Measurements from ENCODE around the gene TPRA1. TPM values are rescaled to one million over a fixed set of nuclear protein-coding genes. Genes with fewer than 3 reads are reported as not detected.

TPRA1 gene
- total RNA-seq, 1 donor from 2014 or later: 37.2 TPM

DNA sequence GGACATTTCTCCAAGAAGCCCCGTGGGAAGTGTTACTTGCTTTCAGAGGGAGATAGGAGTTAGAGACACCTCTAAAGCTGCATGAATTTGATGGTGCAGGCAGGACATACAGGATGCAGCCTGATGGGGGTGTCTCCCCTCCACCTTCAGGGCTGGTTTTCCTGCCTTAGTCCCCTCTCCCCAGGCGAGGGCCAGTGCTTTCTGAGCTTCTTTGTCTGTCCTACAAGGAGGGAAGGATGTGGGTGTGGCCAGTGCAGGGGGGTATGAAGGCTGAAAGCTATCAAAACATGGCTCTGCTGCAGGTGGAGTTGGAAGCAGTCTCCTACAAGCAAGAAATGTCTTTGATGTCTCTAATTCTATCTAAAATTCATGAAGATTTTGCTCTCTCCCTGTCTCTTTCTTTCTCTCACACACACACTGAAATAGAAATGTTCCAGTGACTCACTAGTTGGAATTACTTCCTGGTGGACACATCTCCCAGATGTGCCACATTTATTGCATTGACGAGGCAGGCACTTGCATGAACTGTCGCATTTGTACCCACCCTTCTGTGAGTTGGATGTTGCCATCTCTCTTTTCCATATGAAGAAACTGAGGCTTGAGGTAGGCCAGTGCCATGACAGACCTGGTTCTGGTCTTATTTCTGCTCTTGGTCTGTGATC is 24.5 kb upstream of the TPRA1 start:
- TF ChIP-seq, protein P1, sequence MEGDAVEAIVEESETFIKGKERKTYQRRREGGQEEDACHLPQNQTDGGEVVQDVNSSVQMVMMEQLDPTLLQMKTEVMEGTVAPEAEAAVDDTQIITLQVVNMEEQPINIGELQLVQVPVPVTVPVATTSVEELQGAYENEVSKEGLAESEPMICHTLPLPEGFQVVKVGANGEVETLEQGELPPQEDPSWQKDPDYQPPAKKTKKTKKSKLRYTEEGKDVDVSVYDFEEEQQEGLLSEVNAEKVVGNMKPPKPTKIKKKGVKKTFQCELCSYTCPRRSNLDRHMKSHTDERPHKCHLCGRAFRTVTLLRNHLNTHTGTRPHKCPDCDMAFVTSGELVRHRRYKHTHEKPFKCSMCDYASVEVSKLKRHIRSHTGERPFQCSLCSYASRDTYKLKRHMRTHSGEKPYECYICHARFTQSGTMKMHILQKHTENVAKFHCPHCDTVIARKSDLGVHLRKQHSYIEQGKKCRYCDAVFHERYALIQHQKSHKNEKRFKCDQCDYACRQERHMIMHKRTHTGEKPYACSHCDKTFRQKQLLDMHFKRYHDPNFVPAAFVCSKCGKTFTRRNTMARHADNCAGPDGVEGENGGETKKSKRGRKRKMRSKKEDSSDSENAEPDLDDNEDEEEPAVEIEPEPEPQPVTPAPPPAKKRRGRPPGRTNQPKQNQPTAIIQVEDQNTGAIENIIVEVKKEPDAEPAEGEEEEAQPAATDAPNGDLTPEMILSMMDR (IDR thresholded peaks at IDR 0.05; ENCODE audit: unreplicated experiment): no peak
- Mint-ChIP-seq H3K27me3 (ENCODE audit: low read depth) (no peaks in the 10 kb centered on the region), H3K4me1 (no peaks in the 10 kb centered on the region), H3K27ac (no peak overlapping the region), H3K36me3 (peaks cover 47% of the 10 kb centered on the region), H3K4me3 (no peak overlapping the region), H3K9me3 (no peaks in the 10 kb centered on the region)
- no peak for DNase-seq (ENCODE audit: low spot score in 2 of 2, unreplicated experiment in 2 of 2)

DNA sequence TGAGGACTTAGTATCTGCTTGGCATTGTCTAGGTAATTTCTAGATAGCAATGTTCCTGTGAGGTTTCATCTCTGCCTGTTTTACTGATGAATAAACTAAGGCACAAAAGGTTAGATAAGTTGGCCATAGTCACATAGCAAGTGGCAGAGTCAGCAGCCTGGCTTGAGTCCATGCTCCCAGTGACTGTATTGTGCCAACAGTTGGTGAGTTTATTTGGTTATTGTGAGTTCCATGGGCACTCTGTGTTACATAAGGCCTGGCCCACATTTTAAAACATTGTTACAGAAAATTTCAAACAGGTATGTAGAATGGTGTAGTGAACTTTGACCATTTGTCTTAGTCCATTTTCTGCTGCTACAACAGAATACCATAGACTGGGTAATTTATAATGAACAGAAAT is 22.9 kb upstream of the TPRA1 start:
- Mint-ChIP-seq H3K9me3 (no peaks in the 10 kb centered on the region), H3K27ac (no peak overlapping the region), H3K36me3 (peaks cover 49% of the 10 kb centered on the region), H3K4me1 (no peaks in the 10 kb centered on the region), H3K4me3 (no peak overlapping the region), H3K27me3 (ENCODE audit: low read depth) (no peaks in the 10 kb centered on the region)
- no peak for DNase-seq (ENCODE audit: low spot score in 2 of 2, unreplicated experiment in 2 of 2)
- TF ChIP-seq, protein P1 (IDR thresholded peaks at IDR 0.05; ENCODE audit: unreplicated experiment): no peak

DNA sequence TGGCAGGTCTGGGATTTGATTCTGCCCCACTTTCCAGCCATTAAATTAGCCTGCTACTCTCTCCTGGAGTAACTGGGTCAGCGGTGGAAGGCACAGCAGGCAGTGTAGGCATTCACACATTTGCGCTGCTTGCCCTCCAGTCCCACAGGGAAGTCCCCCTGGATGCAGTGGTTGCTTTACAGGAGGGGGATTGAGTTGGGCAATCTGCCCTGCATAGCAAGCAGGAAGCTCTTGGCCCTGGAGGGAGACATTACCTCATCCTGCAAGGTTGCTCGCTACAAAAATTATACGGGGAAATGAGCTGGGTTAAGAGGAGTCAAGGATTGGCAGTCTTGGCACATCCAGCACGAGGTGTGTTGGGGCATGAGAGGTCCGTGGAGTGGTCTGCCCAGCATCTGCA is 22.4 kb upstream of the TPRA1 start:
- Mint-ChIP-seq H3K27me3 (ENCODE audit: low read depth) (no peaks in the 10 kb centered on the region), H3K4me3 (no peak overlapping the region), H3K27ac (no peak overlapping the region), H3K4me1 (no peaks in the 10 kb centered on the region), H3K9me3 (no peaks in the 10 kb centered on the region), H3K36me3 (peaks cover 49% of the 10 kb centered on the region)
- no peak for DNase-seq (ENCODE audit: low spot score in 2 of 2, unreplicated experiment in 2 of 2)
- TF ChIP-seq, protein P1 (IDR thresholded peaks at IDR 0.05; ENCODE audit: unreplicated experiment): no peak

DNA sequence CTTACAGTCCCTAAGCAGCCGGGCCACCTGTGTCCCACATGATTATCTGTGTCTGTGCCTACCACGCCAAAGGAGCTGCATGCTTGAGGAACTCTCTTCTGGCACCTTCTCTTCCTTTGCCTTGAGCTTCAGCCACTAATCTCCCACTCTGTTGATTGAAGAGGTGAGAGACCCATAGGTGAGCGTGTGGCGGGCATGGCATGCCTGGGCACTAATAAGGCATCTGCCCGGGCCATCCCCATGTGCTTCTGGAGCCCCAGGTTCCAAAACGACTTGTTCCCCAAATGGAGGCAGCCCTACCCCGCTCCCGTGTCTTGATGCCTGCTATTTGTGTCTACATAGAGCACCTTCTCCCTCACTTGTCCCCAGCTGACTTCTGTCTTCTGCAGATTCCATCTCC is 20.7 kb upstream of the TPRA1 start:
- no peak for DNase-seq (ENCODE audit: low spot score in 2 of 2, unreplicated experiment in 2 of 2)
- Mint-ChIP-seq H3K4me1 (no peaks in the 10 kb centered on the region), H3K27ac (no peak overlapping the region), H3K27me3 (ENCODE audit: low read depth) (no peaks in the 10 kb centered on the region), H3K36me3 (peaks cover 50% of the 10 kb centered on the region), H3K9me3 (no peaks in the 10 kb centered on the region), H3K4me3 (no peak overlapping the region)
- TF ChIP-seq, protein P1 (IDR thresholded peaks at IDR 0.05; ENCODE audit: unreplicated experiment): no peak

DNA sequence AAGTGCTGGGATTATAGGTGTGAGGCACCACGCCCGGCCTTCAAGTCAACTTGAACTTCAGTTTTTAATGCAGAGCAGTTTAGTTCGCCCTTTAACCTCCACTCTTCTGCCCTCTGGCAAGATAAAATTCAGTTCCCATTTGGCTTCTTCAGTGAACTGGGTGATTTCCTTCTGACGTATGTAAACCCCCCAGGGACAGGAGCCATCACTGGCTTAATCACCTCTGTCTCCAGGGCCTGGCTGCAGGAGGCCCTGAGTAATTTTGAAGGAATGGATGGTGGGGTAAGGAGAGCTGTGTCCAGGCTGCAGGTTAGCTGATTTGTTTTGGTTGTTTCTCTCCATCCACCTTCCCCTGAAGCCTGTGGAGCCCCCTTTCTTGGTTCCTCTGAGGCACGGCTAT is 19.6 kb upstream of the TPRA1 start:
- DNase-seq (ENCODE audit: low spot score in 2 of 2, unreplicated experiment in 2 of 2): no peak
- peaks cover 42% of the 10 kb centered on the region for H3K36me3 Mint-ChIP-seq
- TF ChIP-seq, protein P1 (IDR thresholded peaks at IDR 0.05; ENCODE audit: unreplicated experiment): no peak

DNA sequence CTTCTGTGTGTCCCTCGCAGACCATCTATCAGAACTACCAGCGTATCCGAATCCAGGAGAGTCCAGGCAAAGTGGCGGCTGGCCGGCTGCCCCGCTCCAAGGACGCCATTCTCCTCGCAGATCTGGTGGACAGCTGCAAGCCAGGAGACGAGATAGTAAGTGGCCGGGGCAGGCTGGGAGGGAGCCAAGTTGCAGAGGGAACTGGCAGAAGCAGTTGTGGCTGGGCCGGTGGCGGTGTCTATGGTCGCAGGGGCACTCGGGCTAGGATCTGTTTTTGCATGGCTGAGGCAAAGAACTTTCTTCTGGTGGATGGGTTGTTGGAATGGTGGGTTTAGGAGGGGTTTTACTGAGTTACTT is 17.8 kb upstream of the TPRA1 start:
- Mint-ChIP-seq H3K27ac (no peak overlapping the region), H3K9me3 (no peaks in the 10 kb centered on the region), H3K4me1 (no peaks in the 10 kb centered on the region), H3K27me3 (ENCODE audit: low read depth) (no peaks in the 10 kb centered on the region), H3K4me3 (no peak overlapping the region), H3K36me3 (peaks cover 44% of the 10 kb centered on the region)
- no peak for DNase-seq (ENCODE audit: low spot score in 2 of 2, unreplicated experiment in 2 of 2)
- TF ChIP-seq, protein P1 (IDR thresholded peaks at IDR 0.05; ENCODE audit: unreplicated experiment): no peak

More for the DNA sequence above, 19.6 kb upstream of the TPRA1 start:
- Mint-ChIP-seq H3K27ac (no peak overlapping the region), H3K4me3 (no peak overlapping the region), H3K4me1 (no peaks in the 10 kb centered on the region), H3K27me3 (ENCODE audit: low read depth) (no peaks in the 10 kb centered on the region), H3K9me3 (no peaks in the 10 kb centered on the region)
